ENCODE results near the gene DOCK9. TPM values are rescaled to one million over a fixed set of nuclear protein-coding genes. Genes with fewer than 3 reads are reported as not detected.

The DOCK9 gene
- total RNA-seq, 4 donors from 2014 or later = 94.7 to 240 (median 150) TPM

- intact Hi-C loops (cut with DNase I) = no loop called here
- 69 to 81% methylated on average over 6 to 7 of the region's 7 CpGs for WGBS, 2 donors
Measured at GRCh38 chr13:98848746-98849145, 129.1 kb downstream of the DOCK9 start.

GRCh38 chr13:98847780-98848179, 130.1 kb downstream of the DOCK9 start:
- Histone ChIP-seq H3K27me3 (no peaks in the 10 kb centered on the region), H3K27ac (no peak overlapping the region), H3K4me1 (no peaks in the 10 kb centered on the region), H3K36me3 (peaks cover 0 to 94% (median 0%) of the 10 kb centered on the region in 3 donors), H3K9me3 (no peaks in the 10 kb centered on the region), H3K4me3 (no peak overlapping the region)
- TF ChIP-seq CTCF (IDR thresholded peaks at IDR 0.05) = no peak
- no peak for TF ChIP-seq POLR2A (IDR thresholded peaks at IDR 0.05)
- DNase-seq = no peak
- intact Hi-C loops (cut with DNase I) = no loop called here
- WGBS, 2 donors = 72% methylated on average over 5 of the region's 5 CpGs

More at GRCh38 chr13:98848746-98849145, 129.1 kb downstream of the DOCK9 start:
- no peak for DNase-seq
- no peaks in the 10 kb centered on the region for H3K27me3 ChIP-seq
- no peak overlapping the region for H3K4me3 ChIP-seq
- no peaks in the 10 kb centered on the region for H3K4me1 ChIP-seq
- TF ChIP-seq CTCF (IDR thresholded peaks at IDR 0.05) (no peak), POLR2A (IDR thresholded peaks at IDR 0.05) (no peak)
- H3K9me3 ChIP-seq = no peaks in the 10 kb centered on the region
- no peak overlapping the region for H3K27ac ChIP-seq
- peaks cover 0 to 96% (median 0%) of the 10 kb centered on the region in 3 donors for H3K36me3 ChIP-seq

- no peak for DNase-seq
Measured at GRCh38 chr13:98846986-98847385, 130.9 kb downstream of the DOCK9 start.

GRCh38 chr13:98846521-98846920, 131.3 kb downstream of the DOCK9 start:
- Histone ChIP-seq H3K4me1 (no peaks in the 10 kb centered on the region), H3K36me3 (peaks cover 0 to 94% (median 0%) of the 10 kb centered on the region in 3 donors), H3K27ac (no peak overlapping the region), H3K9me3 (no peaks in the 10 kb centered on the region), H3K4me3 (no peak overlapping the region), H3K27me3 (no peaks in the 10 kb centered on the region)
- TF ChIP-seq POLR2A (IDR thresholded peaks at IDR 0.05) (no peak), CTCF (IDR thresholded peaks at IDR 0.05) (no peak)
- intact Hi-C loops (cut with DNase I) = no loop called here
- 75 to 89% methylated on average over 5 of the region's 5 CpGs for WGBS, 2 donors
- no peak for DNase-seq

More at GRCh38 chr13:98846986-98847385, 130.9 kb downstream of the DOCK9 start:
- Histone ChIP-seq H3K36me3 (peaks cover 0 to 94% (median 0%) of the 10 kb centered on the region in 3 donors), H3K9me3 (no peaks in the 10 kb centered on the region), H3K27me3 (no peaks in the 10 kb centered on the region), H3K4me1 (no peaks in the 10 kb centered on the region), H3K27ac (no peak overlapping the region), H3K4me3 (no peak overlapping the region)
- TF ChIP-seq POLR2A (IDR thresholded peaks at IDR 0.05) (no peak), CTCF (IDR thresholded peaks at IDR 0.05) (no peak)
- intact Hi-C loops (cut with DNase I) = no loop called here
- 74 to 92% methylated on average over 4 of the region's 4 CpGs for WGBS, 2 donors

GRCh38 chr13:98845742-98846141, 132.1 kb downstream of the DOCK9 start:
- Histone ChIP-seq H3K27ac (no peak overlapping the region), H3K4me1 (no peaks in the 10 kb centered on the region), H3K36me3 (peaks cover 0 to 87% (median 0%) of the 10 kb centered on the region in 3 donors), H3K27me3 (no peaks in the 10 kb centered on the region), H3K9me3 (no peaks in the 10 kb centered on the region), H3K4me3 (no peak overlapping the region)
- TF ChIP-seq CTCF (IDR thresholded peaks at IDR 0.05) = no peak
- TF ChIP-seq POLR2A (IDR thresholded peaks at IDR 0.05) = no peak
- WGBS, 2 donors = 78 to 92% methylated on average over 6 of the region's 7 CpGs
- DNase-seq = no peak
- intact Hi-C loops (cut with DNase I) = no loop called here

Data from esophagus squamous epithelium (tissue), 5 donors.